ENCODE results near the gene GPC1. TPM values are rescaled to one million over a fixed set of nuclear protein-coding genes. Genes with fewer than 3 reads are reported as not detected.

GPC1 gene
- total and polyA plus RNA-seq, 2 experiments from 2014 or later = 9.0 to 46.2 TPM

DNA sequence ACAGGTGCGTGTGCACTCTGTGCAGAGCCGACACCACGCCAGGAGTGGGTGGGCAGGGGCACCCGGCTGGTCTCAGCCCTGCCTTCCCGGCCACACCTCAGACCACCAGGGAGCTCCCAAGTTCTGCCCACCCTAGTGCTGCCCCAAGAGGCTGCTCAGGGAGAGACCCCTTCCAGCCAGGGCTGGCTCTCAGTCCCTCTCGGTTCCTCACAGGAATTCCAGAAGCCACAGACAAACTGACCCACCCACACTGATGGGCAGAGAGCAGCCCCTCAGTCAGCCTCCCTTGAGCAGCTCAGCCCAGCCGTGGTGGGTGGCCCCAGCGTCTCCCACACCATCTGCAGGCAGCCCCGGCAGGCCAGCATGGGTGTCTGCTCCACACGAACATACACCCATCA, 33.8 kb downstream of the GPC1 start:
- no peak overlapping the region for H3K27ac Mint-ChIP-seq
- Histone ChIP-seq H3K4me2 (no peak overlapping the region), H3K27ac (ENCODE audit: low read depth) (no peak overlapping the region), H3K79me2 (replicated peaks; ENCODE audit: insufficient read depth) (no peaks in the 10 kb centered on the region), H3K4me3 (no peak overlapping the region), H3K4me1 (ENCODE audit: insufficient read depth) (no peaks in the 10 kb centered on the region), H3K27me3 (ENCODE audit: insufficient read depth) (0 out of 2 replicates have a peak, but pooled peaks cover 8% of the 10 kb centered on the region), H3F3A (replicated peaks; ENCODE audit: low read depth) (no peaks in the 10 kb centered on the region), H3K9me2 (ENCODE audit: insufficient read depth) (no peaks in the 10 kb centered on the region), H3K36me3 (ENCODE audit: insufficient read depth) (no peaks in the 10 kb centered on the region), H2AFZ (no peak overlapping the region), H4K20me1 (replicated peaks; ENCODE audit: insufficient read depth) (no peaks in the 10 kb centered on the region)
- H3K4me1 Mint-ChIP-seq = peaks cover 3% of the 10 kb centered on the region; the same call in 1 of the 3 replicates
- H3K27me3 Mint-ChIP-seq (ENCODE audit: insufficient read depth, low read depth, poor library complexity) = peaks cover 8% of the 10 kb centered on the region
- H3K9me3 Mint-ChIP-seq = 0 out of 3 replicates have a peak, but pooled peaks cover 6% of the 10 kb centered on the region
- DNase-seq (ENCODE audit: low spot score) (no peak), ATAC-seq (peak; percentile 69)
- no peak for TF ChIP-seq ZNF462 (CRISPR knock-in tag; IDR thresholded peaks at IDR 0.05)
- no peak for TF ChIP-seq POLR2AphosphoS5 (IDR thresholded peaks at IDR 0.05; ENCODE audit: low read depth)
- TF ChIP-seq ZNF114 (CRISPR knock-in tag; IDR thresholded peaks at IDR 0.05) = no peak
- TF ChIP-seq, protein P1, sequence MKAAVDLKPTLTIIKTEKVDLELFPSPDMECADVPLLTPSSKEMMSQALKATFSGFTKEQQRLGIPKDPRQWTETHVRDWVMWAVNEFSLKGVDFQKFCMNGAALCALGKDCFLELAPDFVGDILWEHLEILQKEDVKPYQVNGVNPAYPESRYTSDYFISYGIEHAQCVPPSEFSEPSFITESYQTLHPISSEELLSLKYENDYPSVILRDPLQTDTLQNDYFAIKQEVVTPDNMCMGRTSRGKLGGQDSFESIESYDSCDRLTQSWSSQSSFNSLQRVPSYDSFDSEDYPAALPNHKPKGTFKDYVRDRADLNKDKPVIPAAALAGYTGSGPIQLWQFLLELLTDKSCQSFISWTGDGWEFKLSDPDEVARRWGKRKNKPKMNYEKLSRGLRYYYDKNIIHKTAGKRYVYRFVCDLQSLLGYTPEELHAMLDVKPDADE (IDR thresholded peaks at IDR 0.05) = no peak
- TF ChIP-seq EZH2phosphoT487 (IDR thresholded peaks at IDR 0.05; ENCODE audit: unreplicated experiment) = no peak
- TF ChIP-seq, protein P2, sequence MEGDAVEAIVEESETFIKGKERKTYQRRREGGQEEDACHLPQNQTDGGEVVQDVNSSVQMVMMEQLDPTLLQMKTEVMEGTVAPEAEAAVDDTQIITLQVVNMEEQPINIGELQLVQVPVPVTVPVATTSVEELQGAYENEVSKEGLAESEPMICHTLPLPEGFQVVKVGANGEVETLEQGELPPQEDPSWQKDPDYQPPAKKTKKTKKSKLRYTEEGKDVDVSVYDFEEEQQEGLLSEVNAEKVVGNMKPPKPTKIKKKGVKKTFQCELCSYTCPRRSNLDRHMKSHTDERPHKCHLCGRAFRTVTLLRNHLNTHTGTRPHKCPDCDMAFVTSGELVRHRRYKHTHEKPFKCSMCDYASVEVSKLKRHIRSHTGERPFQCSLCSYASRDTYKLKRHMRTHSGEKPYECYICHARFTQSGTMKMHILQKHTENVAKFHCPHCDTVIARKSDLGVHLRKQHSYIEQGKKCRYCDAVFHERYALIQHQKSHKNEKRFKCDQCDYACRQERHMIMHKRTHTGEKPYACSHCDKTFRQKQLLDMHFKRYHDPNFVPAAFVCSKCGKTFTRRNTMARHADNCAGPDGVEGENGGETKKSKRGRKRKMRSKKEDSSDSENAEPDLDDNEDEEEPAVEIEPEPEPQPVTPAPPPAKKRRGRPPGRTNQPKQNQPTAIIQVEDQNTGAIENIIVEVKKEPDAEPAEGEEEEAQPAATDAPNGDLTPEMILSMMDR (conservative IDR thresholded peaks at IDR 0.05; ENCODE audit: low read depth in 2 of 2) = peak; percentile 18 to 25; a peak in 1 of 4 replicates
- TF ChIP-seq ZNF331 (CRISPR knock-in tag; IDR thresholded peaks at IDR 0.05; ENCODE audit: low read depth) = no peak
- TF ChIP-seq JUNB (IDR thresholded peaks at IDR 0.05; ENCODE audit: unreplicated experiment) = no peak
- no peak overlapping the region for H3K4me3 Mint-ChIP-seq
- 0 out of 3 replicates have a peak, but pooled peaks cover 3% of the 10 kb centered on the region for H3K36me3 Mint-ChIP-seq (ENCODE audit: low read depth)
